GM18505 (cell line): ENCODE data around the gene HOXB6.

Experiments used
- ATAC-seq: cut with Tn5 transposase; IDR thresholded peaks from one replicate; pipeline ENCODE4 v1.9.1; 2021; ENCODE audit not compliant: unreplicated experiment
- POLR2A ChIP-seq: IDR thresholded peaks from 4 replicates; pipeline ENCODE4 v1.6.1; 2011; ENCODE audit warnings: borderline replicate concordance; ENCODE audit not compliant: insufficient read depth, insufficient read length; ENCODE audit errors: extremely low read depth

The HOXB6 gene

DNA sequence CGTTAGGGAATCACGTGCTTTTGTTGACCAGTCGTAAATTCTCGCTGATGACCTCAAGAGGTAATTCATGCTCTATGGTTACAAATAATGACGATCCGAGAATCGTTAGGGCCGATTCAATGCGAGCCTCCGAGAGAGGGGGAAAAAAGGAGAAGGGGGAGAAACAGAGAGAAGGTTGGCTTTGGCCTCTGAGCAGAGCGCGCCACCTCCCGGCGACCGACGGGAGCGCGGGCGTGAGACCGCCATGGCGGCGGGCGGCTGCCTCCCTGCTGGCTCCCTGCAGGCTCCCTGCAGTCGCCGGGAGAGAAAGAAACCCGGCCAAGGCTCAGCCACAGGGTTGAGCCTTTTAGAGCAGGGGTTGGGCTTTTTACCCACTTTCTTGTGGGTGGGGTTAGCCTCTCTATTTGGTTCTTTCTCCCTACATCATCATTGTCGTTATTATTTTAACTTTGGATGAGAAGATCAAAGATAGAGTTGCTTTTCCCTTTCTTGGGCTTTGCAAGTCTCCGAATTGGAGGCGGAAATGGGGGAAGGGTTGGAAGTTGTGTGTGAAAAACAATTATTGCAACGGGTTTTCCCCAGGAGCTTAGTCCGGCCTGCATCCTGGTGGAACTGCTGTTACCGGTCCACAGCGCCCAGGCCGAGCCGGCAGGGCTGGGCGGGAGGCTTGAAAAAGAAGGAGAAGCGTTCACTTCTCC, 10.8 kb downstream of the HOXB6 start:
- no peak for TF ChIP-seq POLR2A
- no peak for ATAC-seq

GRCh38 chr17:48593126-48593829, 11.5 kb downstream of the HOXB6 start, which contains the start of gene HOXB5:
Gene HOXB5, minus strand, starts transcription at chr17:48593779. Its CDS starts 97 bp downstream, at chr17:48593682.
- no peak for ATAC-seq
- TF ChIP-seq POLR2A, result no peak

- no peak for ATAC-seq
Measured at GRCh38 chr17:48592577-48592976, 12.2 kb downstream of the HOXB6 start.

DNA sequence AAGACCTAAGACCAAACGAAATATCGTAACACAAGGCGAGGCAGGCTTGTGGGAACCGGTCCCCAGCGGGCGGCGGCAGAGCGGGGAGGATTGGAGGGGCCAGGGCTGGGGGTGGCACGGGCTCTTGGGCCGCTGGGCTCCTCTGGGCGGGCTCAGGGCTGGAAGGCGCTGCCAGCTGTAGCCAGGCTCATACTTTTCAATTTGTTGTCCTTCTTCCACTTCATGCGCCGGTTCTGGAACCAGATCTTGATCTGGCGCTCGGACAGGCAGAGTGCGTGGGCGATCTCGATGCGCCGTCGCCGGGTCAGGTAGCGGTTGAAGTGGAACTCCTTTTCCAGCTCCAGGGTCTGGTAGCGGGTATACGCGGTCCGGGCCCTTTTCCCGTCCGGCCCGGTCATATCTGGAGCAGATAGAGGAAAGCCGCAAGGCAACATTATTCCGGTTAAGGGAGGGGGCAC, 12.7 kb downstream of the HOXB6 start:
- no peak for ATAC-seq
- no peak for TF ChIP-seq POLR2A

More at GRCh38 chr17:48592577-48592976, 12.2 kb downstream of the HOXB6 start:
- TF ChIP-seq POLR2A, result no peak

DNA sequence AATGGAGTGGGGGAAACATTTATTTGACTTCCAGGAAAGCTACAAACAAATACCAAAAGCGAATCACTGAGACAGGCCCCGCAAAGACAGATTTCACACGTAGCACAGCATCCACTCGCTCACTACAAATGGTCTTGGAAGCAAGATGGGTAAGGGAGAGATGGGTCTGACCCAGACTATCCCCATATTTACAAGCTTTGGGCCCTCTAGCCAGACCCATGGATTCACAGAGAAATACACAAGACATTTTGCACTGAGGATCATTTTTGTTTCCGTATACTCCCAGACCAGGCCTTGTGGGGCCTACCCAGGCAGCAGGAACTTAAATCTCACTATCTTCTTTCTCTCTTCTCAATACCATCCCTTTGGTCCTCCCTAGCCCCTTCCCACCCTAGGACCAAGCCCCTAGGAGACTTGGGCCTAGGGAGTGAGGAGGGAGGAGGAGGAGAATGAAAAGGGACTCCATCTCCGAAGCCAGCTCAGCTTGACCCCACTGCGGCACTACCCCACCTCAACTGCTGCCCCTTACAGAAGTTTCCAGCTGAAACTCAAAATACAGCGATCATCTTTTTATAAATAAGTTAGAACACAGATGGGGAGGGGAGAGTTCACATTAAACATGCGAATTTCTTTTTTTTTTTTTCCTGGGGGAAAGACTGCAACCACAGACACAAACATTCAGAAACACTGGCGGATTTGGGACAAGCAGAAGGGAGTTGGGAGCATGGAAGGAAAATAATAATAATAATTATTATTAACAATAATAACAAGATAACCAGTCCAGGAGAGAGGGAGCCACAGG, 13.3 kb downstream of the HOXB6 start:
- ATAC-seq, result no peak
- no peak for TF ChIP-seq POLR2A

DNA sequence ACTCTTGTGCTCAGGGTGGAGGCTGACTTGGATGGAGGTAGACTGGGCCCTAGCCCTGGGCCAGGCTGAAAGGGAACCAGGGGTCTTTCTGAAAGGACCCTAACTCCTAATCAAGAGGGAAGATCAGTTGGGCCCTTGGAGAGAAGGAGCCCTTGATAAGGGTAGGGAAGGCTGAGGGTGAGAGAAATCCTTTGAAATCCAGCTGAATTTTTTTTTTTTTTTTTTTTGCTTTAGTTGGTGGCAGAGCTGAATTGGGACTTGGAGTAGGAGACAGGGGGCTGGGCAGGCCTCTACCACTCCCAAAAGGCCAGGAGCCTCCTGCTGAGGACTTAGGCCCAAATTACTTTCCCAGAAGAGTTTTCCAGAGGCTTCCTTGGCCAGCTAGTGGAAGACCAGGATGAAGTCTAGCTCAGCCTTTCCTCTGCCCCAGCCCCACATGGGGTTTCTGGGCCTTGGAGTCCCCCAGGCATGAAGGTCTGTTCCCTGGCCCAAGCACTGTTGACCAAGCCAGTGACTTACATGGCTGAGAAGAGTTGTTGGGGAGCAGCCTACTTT, 14.1 kb downstream of the HOXB6 start:
- no peak for TF ChIP-seq POLR2A
- no peak for ATAC-seq

- ATAC-seq, result no peak
- TF ChIP-seq POLR2A, result no peak
Measured at GRCh38 chr17:48589831-48590606, 14.8 kb downstream of the HOXB6 start, which contains the start of gene HOXB3. Gene HOXB3, minus strand, starts transcription at chr17:48590241. Its CDS starts 37,767 bp downstream, at chr17:48552474.

DNA sequence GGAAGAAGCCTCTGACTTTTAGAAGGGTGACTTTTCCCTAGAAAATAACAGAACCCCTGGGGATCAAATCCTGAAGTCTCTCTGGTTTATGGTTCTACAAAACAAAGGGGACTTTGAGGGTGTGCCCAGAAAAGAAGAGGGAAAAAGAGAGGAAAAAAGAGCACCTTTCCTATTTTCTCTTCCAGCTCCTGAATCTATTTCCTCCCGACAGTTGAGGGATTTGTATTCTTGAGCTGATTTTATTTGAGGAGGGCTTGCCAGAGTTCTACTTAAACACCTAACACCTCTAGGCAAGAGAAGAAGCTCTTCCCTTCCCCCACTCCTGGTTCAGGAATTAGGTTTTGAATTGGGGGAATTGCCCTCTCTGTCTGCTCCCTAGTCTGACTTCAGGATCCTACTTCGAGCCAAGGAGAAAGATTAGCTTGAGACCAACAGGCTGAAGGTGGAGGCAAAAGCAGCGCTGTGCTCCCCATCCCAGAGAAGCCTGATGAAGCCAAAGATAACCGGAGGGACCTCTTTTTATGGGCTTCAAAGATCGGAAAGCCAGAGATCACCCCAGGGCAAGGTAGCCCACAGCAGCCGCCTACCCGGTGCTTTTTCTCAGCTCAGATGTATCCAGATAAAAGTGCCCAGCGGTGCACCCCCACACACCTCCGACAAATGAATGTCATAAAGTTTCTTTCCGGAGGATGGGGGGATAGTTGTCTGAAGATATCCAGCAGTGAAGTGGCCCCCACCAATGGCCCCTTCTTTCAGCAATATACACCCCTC, 15.5 kb downstream of the HOXB6 start:
- TF ChIP-seq POLR2A, result no peak
- ATAC-seq, result no peak

DNA sequence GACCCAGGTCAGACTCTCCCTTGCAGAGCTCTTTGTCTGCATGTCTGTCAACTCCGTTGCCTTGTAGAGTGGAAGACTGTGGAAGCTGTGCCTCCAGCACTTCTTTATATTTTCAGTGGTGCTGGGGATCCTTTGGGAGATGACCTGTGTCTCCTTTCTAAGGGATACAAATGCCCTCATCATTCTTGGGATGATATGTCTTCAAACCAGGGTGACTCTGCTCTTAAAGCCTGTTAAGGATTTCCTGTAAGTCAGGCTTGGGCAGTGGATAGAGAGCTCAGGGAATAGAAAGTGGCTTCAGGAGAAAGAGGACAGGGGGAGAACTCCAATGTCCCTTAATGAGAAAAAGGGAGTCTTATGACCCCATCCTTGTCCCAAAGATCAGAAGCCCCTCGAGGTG, 16.3 kb downstream of the HOXB6 start:
- no peak for TF ChIP-seq POLR2A
- ATAC-seq, result no peak

DNA sequence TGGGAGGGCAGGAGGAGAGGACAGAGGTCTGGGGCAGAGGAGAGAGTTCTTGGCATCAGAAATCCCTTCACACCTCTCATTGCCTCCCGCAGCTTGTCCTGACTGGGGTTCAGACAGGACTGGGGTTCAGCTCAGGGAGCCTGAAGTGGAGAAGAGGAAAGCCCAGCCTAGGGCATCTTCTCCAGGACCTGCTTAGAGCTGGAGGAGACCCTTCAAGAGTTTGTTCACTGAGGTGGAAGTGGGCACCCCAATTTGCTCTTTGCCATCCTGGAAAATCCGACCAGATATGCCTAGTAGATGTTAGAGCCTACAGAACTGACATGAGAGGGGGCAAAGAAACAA, 16.7 kb downstream of the HOXB6 start:
- ATAC-seq, result no peak
- no peak for TF ChIP-seq POLR2A

DNA sequence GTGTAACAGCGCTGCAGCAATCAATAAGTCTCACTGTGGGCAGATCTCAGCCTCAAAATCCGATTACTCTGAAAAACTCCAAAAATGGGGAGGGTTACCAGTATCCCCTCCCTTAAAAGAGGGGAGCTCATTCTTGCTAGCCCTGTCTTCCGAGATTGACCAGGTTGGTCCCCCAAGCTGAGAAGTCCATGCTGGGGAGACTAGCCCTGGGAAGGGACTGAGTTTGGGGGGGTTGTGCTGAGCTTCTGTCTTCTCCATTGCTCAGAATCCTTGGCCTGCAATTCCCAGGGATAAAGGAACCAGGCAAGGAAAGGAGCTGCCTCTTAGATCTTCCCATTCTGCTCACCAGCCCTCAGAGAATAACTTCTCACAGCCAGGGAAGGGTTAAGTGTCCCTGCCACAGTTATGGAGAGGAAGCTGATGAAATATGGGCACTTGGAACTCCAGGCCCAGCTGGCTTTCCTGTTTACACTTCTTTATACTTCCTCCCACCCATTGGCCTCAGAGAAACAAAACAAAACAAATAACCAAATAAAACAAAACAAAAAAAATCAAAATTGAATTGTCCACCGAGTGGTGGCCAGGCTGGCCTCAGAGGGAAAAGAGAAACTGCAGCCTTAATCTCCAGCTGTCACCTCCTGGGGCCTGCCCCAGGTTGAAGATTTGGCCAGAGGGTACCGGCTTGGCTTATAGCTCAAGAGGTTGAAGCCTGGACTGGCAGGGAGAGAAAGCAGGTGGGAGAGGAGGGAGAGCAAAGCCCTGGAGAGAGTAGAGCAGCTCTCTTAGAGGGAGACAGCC, 17.3 kb downstream of the HOXB6 start:
- no peak for ATAC-seq

More for the DNA sequence above, 17.3 kb downstream of the HOXB6 start:
- TF ChIP-seq POLR2A, result no peak
